SK-N-SH (cell line): ENCODE results near the gene EDEM3. TPM values are rescaled to one million over a fixed set of nuclear protein-coding genes. Genes with fewer than 3 reads are reported as not detected.

Experiments used
- CTCF ChIA-PET: fragments of 300-600, 350-600 bp; formaldehyde crosslinking; extraction: SDS; loops from one replicate; lab custom pipeline; 2021; lab: Yijun Ruan, JAX
- POLR2A ChIA-PET: fragments of 350-600 bp; sonication (Branson Sonifier 250); formaldehyde crosslinking; extraction: SDS; loops from one replicate; lab custom pipeline; 2020; ENCODE audit warnings: antibody characterized with exemption, inconsistent platforms; lab: Yijun Ruan, JAX
- DNase-seq: peaks from one replicate; pipeline ENCODE4 v3.0.0; 2012
- H2AFZ ChIP-seq: fragments of 200-600 bp; sonication (generic); 2 replicates; pipeline ENCODE4 v1.8.1; 2016; ENCODE audit warnings: antibody characterized with exemption, mild to moderate bottlenecking, low read depth
- H3F3A ChIP-seq: fragments of 200-600 bp; sonication (generic); replicated peaks from 2 replicates; pipeline ENCODE3; 2016; ENCODE audit warnings: antibody characterized with exemption, mild to moderate bottlenecking; ENCODE audit not compliant: insufficient read depth
- H3K27ac ChIP-seq, 2 experiments: fragments of 200-500 bp in 1 of 2; fragments of 200-600 bp in 1 of 2; sonication (Bioruptor generic) in 1 of 2; sonication (generic), shearing (Covaris generic) in 1 of 2; 2 replicates each; pipeline versions ENCODE4 v1.5.1 to v1.6.1; 2014 to 2016; ENCODE audit warnings: low read depth in 2 of 2, inconsistent platforms in 1 of 2, low read length in 1 of 2, mild to moderate bottlenecking in 1 of 2, mixed read lengths in 1 of 2
- H3K27me3 ChIP-seq: fragments of 200-600 bp; sonication (generic), shearing (Covaris generic); 2 replicates; pipeline ENCODE4 v1.6.1; 2016; ENCODE audit warnings: mixed run types; ENCODE audit not compliant: insufficient read depth
- H3K36me3 ChIP-seq, 2 experiments: fragments of 200-500 bp in 1 of 2; fragments of 200-600 bp in 1 of 2; sonication (Bioruptor generic) in 1 of 2; sonication (generic) in 1 of 2; replicated peaks in 1 of 2; 2 replicates each; pipeline versions ENCODE3 to v1.5.1; 2014 to 2016; ENCODE audit warnings: low read length in 1 of 2, mild to moderate bottlenecking in 1 of 2; ENCODE audit not compliant: insufficient read depth in 2 of 2, control insufficient read depth in 1 of 2
- H3K4me1 ChIP-seq, 2 experiments: fragments of 200-500 bp in 1 of 2; fragments of 200-600 bp in 1 of 2; sonication (Bioruptor generic) in 1 of 2; sonication (generic), shearing (Covaris generic) in 1 of 2; 2 replicates each; pipeline versions ENCODE4 v1.5.1 to v1.6.1; 2014 to 2016; ENCODE audit warnings: low read depth in 1 of 2, low read length in 1 of 2, mixed run types in 1 of 2; ENCODE audit not compliant: insufficient read depth in 2 of 2, control insufficient read depth in 1 of 2
- H3K4me2 ChIP-seq: fragments of 200-600 bp; sonication (generic), shearing (Covaris generic); 2 replicates; pipeline ENCODE4 v1.6.1; 2017; ENCODE audit warnings: mixed run types
- H3K4me3 ChIP-seq, 2 experiments: fragments of 200-500 bp in 1 of 2; fragments of 200-600 bp in 1 of 2; sonication (Bioruptor generic) in 1 of 2; sonication (generic), shearing (Covaris generic) in 1 of 2; 2 replicates each; pipeline versions ENCODE4 v1.5.1 to v1.8.1; 2014 to 2016; ENCODE audit warnings: low read depth in 2 of 2, inconsistent platforms in 1 of 2, low read length in 1 of 2, mild to moderate bottlenecking in 1 of 2, mixed read lengths in 1 of 2, moderate library complexity in 1 of 2
- H3K79me2 ChIP-seq: fragments of 200-600 bp; sonication (generic); 2 replicates; pipeline ENCODE4 v1.8.1; 2017; ENCODE audit warnings: mild to moderate bottlenecking; ENCODE audit not compliant: insufficient read depth
- H3K9ac ChIP-seq: fragments of 200-600 bp; sonication (generic); 2 replicates; pipeline ENCODE4 v1.6.1; 2017; ENCODE audit warnings: mixed run types
- H3K9me2 ChIP-seq: fragments of 200-600 bp; sonication (generic); 2 replicates; pipeline ENCODE4 v1.6.1; 2017; ENCODE audit warnings: mixed run types
- H3K9me3 ChIP-seq: fragments of 200-600 bp; sonication (generic); 2 replicates; pipeline ENCODE4 v1.6.1; 2017; ENCODE audit warnings: mixed run types, mild to moderate bottlenecking, moderate library complexity
- H4K20me1 ChIP-seq: fragments of 200-600 bp; sonication (generic); 2 replicates; pipeline ENCODE4 v1.6.1; 2017; ENCODE audit warnings: mild to moderate bottlenecking, mixed run types; ENCODE audit not compliant: insufficient read depth
- CHD2 ChIP-seq: fragments of 150-350 bp; IDR thresholded peaks from 2 replicates; pipeline ENCODE4 v1.6.1; 2018; ENCODE audit warnings: low read length; ENCODE audit not compliant: partially characterized antibody
- CTCF ChIP-seq: fragments of 200-600 bp; sonication (generic); IDR thresholded peaks from 2 replicates; pipeline ENCODE4 v1.6.1; 2017; ENCODE audit warnings: antibody characterized with exemption, mild to moderate bottlenecking, moderate library complexity
- FOSL2 ChIP-seq: IDR thresholded peaks from 2 replicates; pipeline ENCODE4 v1.4.0; 2012; ENCODE audit warnings: low read depth, mild to moderate bottlenecking, moderate library complexity, borderline replicate concordance
- GABPA ChIP-seq: IDR thresholded peaks from 2 replicates; pipeline ENCODE4 v1.4.0; 2012; ENCODE audit warnings: low read depth, mild to moderate bottlenecking
- MAX ChIP-seq: IDR thresholded peaks from 2 replicates; pipeline ENCODE4 v1.4.0; 2012; ENCODE audit warnings: low read depth
- MEF2A ChIP-seq: IDR thresholded peaks from 2 replicates; pipeline ENCODE4 v1.4.0; 2012; ENCODE audit warnings: low read depth, borderline replicate concordance
- NFIC ChIP-seq: IDR thresholded peaks from 2 replicates; pipeline ENCODE4 v1.4.0; 2012; ENCODE audit warnings: borderline replicate concordance
- NRF1 ChIP-seq: IDR thresholded peaks from 2 replicates; pipeline ENCODE4 v1.6.1; 2012; ENCODE audit warnings: low read depth, mild to moderate bottlenecking, low read length
- RCOR1 ChIP-seq: fragments of 150-350 bp; IDR thresholded peaks from 2 replicates; pipeline ENCODE4 v1.6.1; 2017; ENCODE audit warnings: antibody characterized with exemption, low read length
- REST ChIP-seq: IDR thresholded peaks from 2 replicates; pipeline ENCODE4 v1.6.1; 2012; ENCODE audit warnings: mild to moderate bottlenecking, low read depth, low read length, moderate library complexity
- RFX5 ChIP-seq: IDR thresholded peaks from 2 replicates; pipeline ENCODE4 v1.6.1; 2012; ENCODE audit warnings: mild to moderate bottlenecking, improper control_type of control experiment, low read length
- RXRA ChIP-seq: IDR thresholded peaks from 2 replicates; pipeline ENCODE4 v1.4.0; 2012; ENCODE audit warnings: low read depth, mild to moderate bottlenecking, borderline replicate concordance
- SMC3 ChIP-seq: IDR thresholded peaks from 2 replicates; pipeline ENCODE4 v1.6.1; 2012; ENCODE audit warnings: low read depth, low read length, improper control_type of control experiment
- TAF1 ChIP-seq: IDR thresholded peaks from 2 replicates; pipeline ENCODE4 v1.6.1; 2012; ENCODE audit warnings: low read depth, mild to moderate bottlenecking, low read length, moderate library complexity, borderline replicate concordance
- TCF12 ChIP-seq: IDR thresholded peaks from 2 replicates; pipeline ENCODE4 v1.4.0; 2012
- USF1 ChIP-seq: IDR thresholded peaks from 2 replicates; pipeline ENCODE4 v1.4.0; 2012; ENCODE audit warnings: low read depth, borderline replicate concordance
- YY1 ChIP-seq: IDR thresholded peaks from 2 replicates; pipeline ENCODE4 v1.4.0; 2012; ENCODE audit warnings: low read depth, mild to moderate bottlenecking
- ZBTB33 ChIP-seq: IDR thresholded peaks from 2 replicates; pipeline ENCODE4 v1.4.0; 2012; ENCODE audit warnings: low read depth, borderline replicate concordance
- WGBS: methylation state at CpG from one replicate; pipeline ENCODE4 v1.1.6; 2017; ENCODE audit warnings: low lambda C conversion rate; 5-methylcytosine and 5-hydroxymethylcytosine counted together
- polyA plus RNA-seq, 3 experiments: library from polyadenylated mRNA; depleted of rRNA; stranded (reverse); fragments of >200 nt; gene quantifications; 2 replicates each; pipeline ENCODE4 v1.2.3, GENCODE V29; 2012

EDEM3 gene
- polyA plus RNA-seq, 1 of the 3 experiments (the other 2 are of a cell fraction): 28.6 TPM

GRCh38 chr1:184660462-184661191 lies 94.0 kb downstream of the EDEM3 start:
- POLR2A ChIA-PET: no interaction called here
- H3K27me3 ChIP-seq: no peaks in the 10 kb centered on the region
- TF ChIP-seq RXRA: no peak
- TF ChIP-seq MEF2A: no peak
- TF ChIP-seq CTCF: no peak
- TF ChIP-seq REST: no peak
- TF ChIP-seq GABPA: no peak
- no peak for TF ChIP-seq USF1
- no peak for TF ChIP-seq YY1
- TF ChIP-seq SMC3: no peak
- TF ChIP-seq RFX5: no peak
- no peak for TF ChIP-seq TCF12
- no peak for TF ChIP-seq RCOR1
- TF ChIP-seq FOSL2: no peak
- TF ChIP-seq ZBTB33: no peak
- TF ChIP-seq CHD2: no peak
- TF ChIP-seq MAX: no peak
- TF ChIP-seq NFIC: no peak
- TF ChIP-seq NRF1: no peak
- TF ChIP-seq TAF1: no peak
- 100% methylated on average over 2 of the region's 2 CpGs for WGBS
- H3K9me2 ChIP-seq: no peaks in the 10 kb centered on the region; the same call in 1 of the 2 replicates
- no peak overlapping the region for H3K9ac ChIP-seq
- H3K9me3 ChIP-seq: no peaks in the 10 kb centered on the region
- H4K20me1 ChIP-seq: no peaks in the 10 kb centered on the region
- H3K36me3 ChIP-seq: no peaks in the 10 kb centered on the region
- no peak overlapping the region for H3K4me2 ChIP-seq
- H2AFZ ChIP-seq: no peak overlapping the region
- no peaks in the 10 kb centered on the region for H3K79me2 ChIP-seq
- H3K4me3 ChIP-seq: no peak overlapping the region
- H3F3A ChIP-seq: no peaks in the 10 kb centered on the region
- H3K27ac ChIP-seq: no peak overlapping the region
- DNase-seq: no peak
- CTCF ChIA-PET: interaction anchor here (0.8 to 1.9 kb wide), 3 partner anchors 8 to 469 kb away, joined by 3 to 5 read pairs (median 3); no protein-coding TSS in a partner anchor
- peaks cover 0 to 2% of the 10 kb centered on the region in 2 experiments; a peak in 1 of 4 replicates for H3K4me1 ChIP-seq
